T-helper 1 cell treated with Interleukin-12 subunit alpha and Interleukin-12 subunit beta and Interleukin-4 antibody, amounts not matched to agents 30 μg/mL and 1 μg/mL, for 36 hours (primary cell): Measurements from ENCODE around the gene UIMC1.

ENCODE experiments used
- H3K27ac Mint-ChIP-seq: one replicate; pipeline ENCODE4 v1.8.0; 2021; ENCODE audit warnings: mild to moderate bottlenecking, mixed read lengths
- H3K27me3 Mint-ChIP-seq: one replicate; pipeline ENCODE4 v1.8.0; 2021; ENCODE audit warnings: low read depth, mixed read lengths
- H3K36me3 Mint-ChIP-seq: one replicate; pipeline ENCODE4 v1.8.0; 2021; ENCODE audit warnings: low read depth, mixed read lengths
- H3K4me1 Mint-ChIP-seq: one replicate; pipeline ENCODE4 v1.8.0; 2021; ENCODE audit warnings: low read depth, mixed read lengths
- H3K4me3 Mint-ChIP-seq: one replicate; pipeline ENCODE4 v1.8.0; 2021; ENCODE audit warnings: mild to moderate bottlenecking, moderate library complexity, mixed read lengths
- H3K9me3 Mint-ChIP-seq: one replicate; pipeline ENCODE4 v1.8.0; 2021; ENCODE audit warnings: mixed read lengths

Gene UIMC1

GRCh38 chr5:176863041-176863764, 143.4 kb downstream of the UIMC1 start:
- Mint-ChIP-seq H3K4me3 (no peak overlapping the region), H3K27ac (no peak overlapping the region), H3K36me3 (no peaks in the 10 kb centered on the region), H3K4me1 (no peaks in the 10 kb centered on the region), H3K27me3 (peaks cover 21% of the 10 kb centered on the region), H3K9me3 (no peaks in the 10 kb centered on the region)

- Mint-ChIP-seq H3K4me1 (no peaks in the 10 kb centered on the region), H3K36me3 (no peaks in the 10 kb centered on the region), H3K27me3 (peaks cover 20% of the 10 kb centered on the region), H3K27ac (no peak overlapping the region), H3K9me3 (no peaks in the 10 kb centered on the region), H3K4me3 (no peak overlapping the region)
These were observed 144.1 kb downstream of the UIMC1 start for GRCh38 chr5:176862330-176862995.

- Mint-ChIP-seq H3K27me3 (peaks cover 8% of the 10 kb centered on the region), H3K4me1 (no peaks in the 10 kb centered on the region), H3K27ac (no peak overlapping the region), H3K9me3 (no peaks in the 10 kb centered on the region), H3K36me3 (no peaks in the 10 kb centered on the region), H3K4me3 (no peak overlapping the region)
These were observed 145.3 kb downstream of the UIMC1 start for GRCh38 chr5:176861276-176861675.

DNA sequence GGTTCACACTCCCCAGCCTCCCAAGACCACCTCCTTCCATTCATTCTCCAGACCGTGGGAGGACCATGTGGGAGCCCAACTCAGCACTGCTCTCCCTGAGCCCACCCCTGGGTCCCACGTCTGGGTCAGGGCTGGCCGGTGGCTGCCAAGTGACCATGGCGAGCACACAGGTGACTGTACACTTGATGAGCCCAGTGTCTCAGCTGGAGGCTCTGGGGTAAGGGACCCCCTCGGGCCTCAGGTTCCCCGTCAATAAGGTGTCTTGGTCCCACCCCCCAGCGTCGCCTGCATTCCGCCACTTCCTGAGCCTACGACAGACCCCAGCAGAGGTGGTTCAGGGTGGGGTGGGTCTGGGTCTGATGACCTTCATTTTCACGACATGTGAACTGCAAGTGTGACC, 146.2 kb downstream of the UIMC1 start:
- no peaks in the 10 kb centered on the region for H3K36me3 Mint-ChIP-seq
- no peaks in the 10 kb centered on the region for H3K4me1 Mint-ChIP-seq
- H3K27ac Mint-ChIP-seq, result no peak overlapping the region
- H3K4me3 Mint-ChIP-seq, result no peak overlapping the region
- no peaks in the 10 kb centered on the region for H3K9me3 Mint-ChIP-seq
- H3K27me3 Mint-ChIP-seq, result peaks cover 4% of the 10 kb centered on the region

- H3K36me3 Mint-ChIP-seq, result no peaks in the 10 kb centered on the region
- no peak overlapping the region for H3K4me3 Mint-ChIP-seq
- no peaks in the 10 kb centered on the region for H3K4me1 Mint-ChIP-seq
- H3K9me3 Mint-ChIP-seq, result no peaks in the 10 kb centered on the region
- H3K27me3 Mint-ChIP-seq, result peaks cover 4% of the 10 kb centered on the region
- H3K27ac Mint-ChIP-seq, result no peak overlapping the region
These were observed 146.7 kb downstream of the UIMC1 start for GRCh38 chr5:176859916-176860315.

- Mint-ChIP-seq H3K4me1 (no peaks in the 10 kb centered on the region), H3K27me3 (no peaks in the 10 kb centered on the region)
These were observed 148.7 kb downstream of the UIMC1 start for GRCh38 chr5:176857894-176858273.

GRCh38 chr5:176857216-176857893, 149.2 kb downstream of the UIMC1 start:
- no peak overlapping the region for H3K4me3 Mint-ChIP-seq
- no peak overlapping the region for H3K27ac Mint-ChIP-seq
- no peaks in the 10 kb centered on the region for H3K36me3 Mint-ChIP-seq
- H3K4me1 Mint-ChIP-seq, result no peaks in the 10 kb centered on the region
- H3K27me3 Mint-ChIP-seq, result no peaks in the 10 kb centered on the region
- no peaks in the 10 kb centered on the region for H3K9me3 Mint-ChIP-seq

More at GRCh38 chr5:176857894-176858273, 148.7 kb downstream of the UIMC1 start:
- Mint-ChIP-seq H3K9me3 (no peaks in the 10 kb centered on the region), H3K4me3 (no peak overlapping the region), H3K36me3 (no peaks in the 10 kb centered on the region), H3K27ac (no peak overlapping the region)

GRCh38 chr5:176856746-176857145, 149.8 kb downstream of the UIMC1 start:
- Mint-ChIP-seq H3K4me3 (no peak overlapping the region), H3K36me3 (no peaks in the 10 kb centered on the region), H3K27ac (no peak overlapping the region), H3K27me3 (no peaks in the 10 kb centered on the region), H3K9me3 (no peaks in the 10 kb centered on the region), H3K4me1 (no peaks in the 10 kb centered on the region)

DNA sequence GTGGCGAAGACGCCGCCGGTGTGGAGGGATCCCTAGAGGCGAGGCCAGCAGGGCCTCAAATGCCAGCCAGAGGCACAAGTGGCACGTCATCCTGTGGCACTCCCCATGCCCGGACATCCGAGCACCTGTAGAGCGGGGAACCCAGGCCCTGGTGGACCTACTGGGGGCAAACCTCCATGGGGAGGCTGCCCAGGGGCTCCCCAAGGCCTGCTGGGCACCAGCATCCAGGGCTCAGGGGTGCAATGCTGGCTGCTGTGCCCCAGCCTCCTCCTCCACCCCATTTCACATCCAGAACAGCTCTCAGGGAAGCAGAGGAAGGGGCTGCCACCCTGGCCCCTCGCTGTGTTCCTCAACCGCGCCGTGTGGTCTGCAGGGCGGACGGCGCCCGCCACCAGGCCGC, 151.0 kb downstream of the UIMC1 start:
- Mint-ChIP-seq H3K36me3 (no peaks in the 10 kb centered on the region), H3K9me3 (no peaks in the 10 kb centered on the region), H3K4me3 (no peak overlapping the region), H3K27ac (no peak overlapping the region), H3K27me3 (no peaks in the 10 kb centered on the region), H3K4me1 (no peaks in the 10 kb centered on the region)
